ENCODE results near the gene ASIC4.

ASIC4 gene

GRCh38 chr2:219573166-219573565, 58.9 kb downstream of the ASIC4 start:
- H2AK5ac ChIP-seq (ENCODE audit: low read length): no peak overlapping the region
- no peak overlapping the region for H3K23ac ChIP-seq (ENCODE audit: low read length)
- WGBS (ENCODE audit: extremely low coverage, insufficient coverage, low lambda C conversion rate): no CpG with 5 or more reads among the region's 5 CpGs
- H4K8ac ChIP-seq (ENCODE audit: low read depth, low read length): no peak overlapping the region
- no peak overlapping the region for H2BK120ac ChIP-seq (ENCODE audit: low read depth, low read length)
- H3K4me3 ChIP-seq (ENCODE audit: low read length): no peak overlapping the region
- H3K4me2 ChIP-seq (ENCODE audit: low read length): no peak overlapping the region
- no peaks in the 10 kb centered on the region for H3K27me3 ChIP-seq (ENCODE audit: insufficient read depth, low read length, poor library complexity)
- peaks cover 6% of the 10 kb centered on the region for H3K79me2 ChIP-seq (ENCODE audit: control insufficient read depth, insufficient read depth, low read length)
- H3K4me1 ChIP-seq (ENCODE audit: control insufficient read depth, low read depth, low read length): peaks cover 3% of the 10 kb centered on the region
- no peak overlapping the region for H3K27ac ChIP-seq (ENCODE audit: low read depth, low read length)
- no peaks in the 10 kb centered on the region for H3K79me1 ChIP-seq (ENCODE audit: low read length)
- DNase-seq: no peak
- H3K56ac ChIP-seq (ENCODE audit: low read length): no peak overlapping the region
- H4K5ac ChIP-seq (ENCODE audit: low read length): no peak overlapping the region
- H2BK5ac ChIP-seq (ENCODE audit: low read length): no peak overlapping the region
- no peak overlapping the region for H3K4ac ChIP-seq (ENCODE audit: low read depth, low read length)
- no peak overlapping the region for H3K18ac ChIP-seq (ENCODE audit: low read length)
- H2BK15ac ChIP-seq (replicated peaks; ENCODE audit: low read depth): no peak overlapping the region
- H3K36me3 ChIP-seq (ENCODE audit: control insufficient read depth, insufficient read depth, low read length): no peaks in the 10 kb centered on the region
- H3K9ac ChIP-seq (ENCODE audit: low read length): no peak overlapping the region

DNA sequence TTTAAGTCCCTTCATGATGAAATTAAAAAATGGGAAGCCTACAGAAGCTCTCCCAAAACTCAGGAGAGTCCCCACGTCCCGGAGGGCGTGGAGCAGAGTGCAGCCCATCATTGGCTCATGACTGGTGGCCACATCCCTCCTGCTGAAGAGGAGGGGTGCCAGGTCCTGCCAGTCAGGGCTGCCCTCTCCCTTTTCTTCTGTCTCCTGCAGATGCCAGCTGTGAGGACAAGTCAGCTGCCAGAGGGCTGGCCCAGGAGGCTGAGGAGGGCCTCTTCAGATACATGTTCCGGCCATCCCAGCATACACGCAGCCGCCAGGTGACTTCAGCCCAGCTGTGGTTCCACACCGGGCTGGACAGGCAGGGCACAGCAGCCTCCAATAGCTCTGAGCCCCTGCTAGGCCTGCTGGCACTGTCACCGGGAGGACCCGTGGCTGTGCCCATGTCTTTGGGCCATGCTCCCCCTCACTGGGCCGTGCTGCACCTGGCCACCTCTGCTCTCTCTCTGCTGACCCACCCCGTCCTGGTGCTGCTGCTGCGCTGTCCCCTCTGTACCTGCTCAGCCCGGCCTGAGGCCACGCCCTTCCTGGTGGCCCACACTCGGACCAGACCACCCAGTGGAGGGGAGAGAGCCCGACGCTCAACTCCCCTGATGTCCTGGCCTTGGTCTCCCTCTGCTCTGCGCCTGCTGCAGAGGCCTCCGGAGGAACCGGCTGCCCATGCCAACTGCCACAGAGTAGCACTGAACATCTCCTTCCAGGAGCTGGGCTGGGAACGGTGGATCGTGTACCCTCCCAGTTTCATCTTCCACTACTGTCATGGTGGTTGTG, 60.4 kb downstream of the ASIC4 start:
- no peak for DNase-seq
- Histone ChIP-seq H3K23ac (ENCODE audit: low read length) (no peak overlapping the region), H2BK120ac (ENCODE audit: low read depth, low read length) (no peak overlapping the region), H2BK15ac (replicated peaks; ENCODE audit: low read depth) (no peak overlapping the region), H3K4me3 (ENCODE audit: low read length) (no peak overlapping the region), H2BK5ac (ENCODE audit: low read length) (no peak overlapping the region), H3K4ac (ENCODE audit: low read depth, low read length) (no peak overlapping the region), H4K8ac (ENCODE audit: low read depth, low read length) (no peak overlapping the region), H3K27ac (ENCODE audit: low read depth, low read length) (no peak overlapping the region), H4K5ac (ENCODE audit: low read length) (no peak overlapping the region), H3K56ac (ENCODE audit: low read length) (no peak overlapping the region), H3K9ac (ENCODE audit: low read length) (no peak overlapping the region), H3K79me1 (ENCODE audit: low read length) (no peaks in the 10 kb centered on the region), H3K36me3 (ENCODE audit: control insufficient read depth, insufficient read depth, low read length) (no peaks in the 10 kb centered on the region), H3K27me3 (ENCODE audit: insufficient read depth, low read length, poor library complexity) (no peaks in the 10 kb centered on the region), H2AK5ac (ENCODE audit: low read length) (no peak overlapping the region), H3K4me1 (ENCODE audit: control insufficient read depth, low read depth, low read length) (peaks cover 3% of the 10 kb centered on the region), H3K79me2 (ENCODE audit: control insufficient read depth, insufficient read depth, low read length) (peaks cover 6% of the 10 kb centered on the region), H3K4me2 (ENCODE audit: low read length) (no peak overlapping the region), H3K18ac (ENCODE audit: low read length) (no peak overlapping the region)
- whole genome bisulfite sequencing (ENCODE audit: extremely low coverage, insufficient coverage, low lambda C conversion rate): no CpG with 5 or more reads among the region's 22 CpGs

DNA sequence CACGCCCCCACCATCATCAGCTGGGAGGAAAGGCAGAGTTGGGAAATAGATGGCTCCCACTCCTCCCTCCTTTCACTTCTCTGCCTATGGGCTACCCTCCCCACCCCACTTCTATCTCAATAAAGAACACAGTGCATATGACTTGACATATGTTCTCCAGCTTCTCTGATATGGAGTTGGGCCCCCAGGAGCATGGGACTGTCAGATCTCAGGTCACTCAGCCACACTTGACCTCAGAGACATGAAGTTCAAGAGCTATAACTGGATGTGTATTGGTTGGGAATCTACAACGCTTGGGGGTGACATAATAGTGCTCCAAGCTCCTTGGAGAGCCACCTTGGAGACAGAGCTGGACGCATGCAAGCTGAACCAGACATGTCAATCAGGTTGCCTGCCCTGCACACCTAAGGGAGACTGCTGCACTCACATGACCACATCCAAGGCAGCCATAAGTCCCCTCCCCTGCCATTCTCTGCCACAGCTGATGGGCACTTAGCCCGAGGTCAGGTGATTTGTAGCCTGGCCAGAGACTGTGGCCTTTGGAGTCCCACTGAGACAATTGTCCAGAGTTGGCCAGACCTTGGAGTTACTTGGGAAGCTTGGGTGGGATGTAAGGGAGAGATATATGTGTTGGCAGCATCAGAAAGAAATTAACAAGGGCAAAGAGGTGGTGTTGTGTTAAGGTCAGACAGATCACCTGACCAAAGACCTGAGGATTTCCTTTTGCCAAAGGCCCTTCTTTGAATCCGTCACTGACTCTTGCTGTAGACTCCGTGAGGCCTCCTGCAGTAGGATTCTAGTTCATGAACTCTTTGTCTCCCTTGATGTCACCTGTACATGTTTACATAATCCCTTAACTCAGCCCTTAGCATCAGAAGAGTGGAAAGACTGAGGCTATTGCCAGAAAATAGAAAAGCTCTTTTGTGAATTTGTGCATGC, 61.6 kb downstream of the ASIC4 start:
- Histone ChIP-seq H3K56ac (ENCODE audit: low read length) (no peak overlapping the region), H3K27me3 (ENCODE audit: insufficient read depth, low read length, poor library complexity) (no peaks in the 10 kb centered on the region), H3K36me3 (ENCODE audit: control insufficient read depth, insufficient read depth, low read length) (no peaks in the 10 kb centered on the region), H3K23ac (ENCODE audit: low read length) (no peak overlapping the region), H2AK5ac (ENCODE audit: low read length) (peak overlapping the region; percentile 41), H3K4me3 (ENCODE audit: low read length) (no peak overlapping the region), H2BK15ac (replicated peaks; ENCODE audit: low read depth) (no peak overlapping the region), H3K4me1 (ENCODE audit: control insufficient read depth, low read depth, low read length) (peaks cover 3% of the 10 kb centered on the region), H2BK120ac (ENCODE audit: low read depth, low read length) (no peak overlapping the region), H3K4me2 (ENCODE audit: low read length) (no peak overlapping the region), H4K8ac (ENCODE audit: low read depth, low read length) (no peak overlapping the region), H3K79me1 (ENCODE audit: low read length) (no peaks in the 10 kb centered on the region), H2BK5ac (ENCODE audit: low read length) (no peak overlapping the region), H4K5ac (ENCODE audit: low read length) (no peak overlapping the region), H3K79me2 (ENCODE audit: control insufficient read depth, insufficient read depth, low read length) (no peaks in the 10 kb centered on the region), H3K18ac (ENCODE audit: low read length) (no peak overlapping the region), H3K4ac (ENCODE audit: low read depth, low read length) (no peak overlapping the region), H3K27ac (ENCODE audit: low read depth, low read length) (no peak overlapping the region), H3K9ac (ENCODE audit: low read length) (no peak overlapping the region)
- WGBS (ENCODE audit: extremely low coverage, insufficient coverage, low lambda C conversion rate): no CpG with 5 or more reads among the region's 6 CpGs
- no peak for DNase-seq

DNA sequence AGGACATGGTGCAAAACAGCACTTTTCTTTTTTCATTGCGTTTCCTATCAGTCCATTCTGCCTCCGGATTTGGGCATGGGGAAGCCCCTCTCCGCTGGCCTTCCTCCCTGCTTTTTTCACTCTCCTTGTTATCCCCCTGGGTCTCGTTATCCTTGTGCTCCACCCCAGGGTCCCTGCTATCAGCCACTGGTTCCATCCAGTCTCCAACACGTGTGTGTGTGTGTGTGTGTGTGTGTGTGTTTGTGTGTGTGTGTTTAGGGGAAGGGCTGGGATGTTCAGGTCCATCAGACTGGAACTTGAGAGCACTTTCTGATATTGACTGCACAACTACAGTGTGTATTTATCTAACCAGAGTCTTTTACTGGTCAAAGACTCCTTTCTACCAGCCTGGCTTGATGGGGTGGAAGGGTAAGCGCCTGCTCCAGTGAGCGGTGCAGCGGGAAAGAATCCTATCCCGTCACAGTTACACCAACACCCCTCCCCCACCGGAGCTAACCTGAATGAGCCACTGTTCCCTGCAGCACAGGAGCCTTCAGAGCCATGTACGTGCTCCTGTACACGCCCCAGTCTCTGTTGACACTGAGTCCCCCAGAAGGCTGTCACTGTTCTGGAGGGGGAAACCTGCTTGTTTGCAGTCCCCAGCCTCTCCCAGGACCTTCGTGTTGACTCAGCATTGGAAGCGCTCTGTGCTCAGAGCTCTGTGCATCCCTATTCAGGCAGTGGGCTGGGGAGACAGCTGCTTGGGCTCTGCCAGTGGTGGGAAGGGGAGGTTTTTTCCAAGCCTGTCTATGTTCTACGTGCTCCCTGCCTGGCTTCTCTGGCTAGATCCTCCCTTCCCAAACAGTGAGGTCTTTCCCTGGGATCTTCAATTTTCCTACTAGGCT, 62.5 kb downstream of the ASIC4 start:
- Histone ChIP-seq H4K8ac (ENCODE audit: low read depth, low read length) (no peak overlapping the region), H3K4ac (ENCODE audit: low read depth, low read length) (no peak overlapping the region), H3K56ac (ENCODE audit: low read length) (peak overlapping the region; percentile 39), H3K18ac (ENCODE audit: low read length) (peak overlapping the region; percentile 43), H3K23ac (ENCODE audit: low read length) (no peak overlapping the region), H3K79me1 (ENCODE audit: low read length) (no peaks in the 10 kb centered on the region), H2BK15ac (replicated peaks; ENCODE audit: low read depth) (no peak overlapping the region), H3K4me1 (ENCODE audit: control insufficient read depth, low read depth, low read length) (peaks cover 3% of the 10 kb centered on the region), H3K4me2 (ENCODE audit: low read length) (peak overlapping the region; percentile 0), H3K9ac (ENCODE audit: low read length) (peak overlapping the region; percentile 12), H3K4me3 (ENCODE audit: low read length) (no peak overlapping the region), H3K27me3 (ENCODE audit: insufficient read depth, low read length, poor library complexity) (no peaks in the 10 kb centered on the region), H3K36me3 (ENCODE audit: control insufficient read depth, insufficient read depth, low read length) (no peaks in the 10 kb centered on the region), H2BK120ac (ENCODE audit: low read depth, low read length) (no peak overlapping the region), H3K27ac (ENCODE audit: low read depth, low read length) (no peak overlapping the region), H4K5ac (ENCODE audit: low read length) (no peak overlapping the region), H3K79me2 (ENCODE audit: control insufficient read depth, insufficient read depth, low read length) (no peaks in the 10 kb centered on the region), H2AK5ac (ENCODE audit: low read length) (no peak overlapping the region), H2BK5ac (ENCODE audit: low read length) (no peak overlapping the region)
- DNase-seq: peak; percentile 77
- no CpG with 5 or more reads among the region's 15 CpGs for WGBS (ENCODE audit: extremely low coverage, insufficient coverage, low lambda C conversion rate)

- no peak overlapping the region for H2BK15ac ChIP-seq (replicated peaks; ENCODE audit: low read depth)
- H3K4me1 ChIP-seq (ENCODE audit: control insufficient read depth, low read depth, low read length): no peaks in the 10 kb centered on the region
- no peaks in the 10 kb centered on the region for H3K36me3 ChIP-seq (ENCODE audit: control insufficient read depth, insufficient read depth, low read length)
- no peak overlapping the region for H3K4me3 ChIP-seq (ENCODE audit: low read length)
- no CpG with 5 or more reads among the region's 8 CpGs for WGBS (ENCODE audit: extremely low coverage, insufficient coverage, low lambda C conversion rate)
- no peaks in the 10 kb centered on the region for H3K79me1 ChIP-seq (ENCODE audit: low read length)
- H3K18ac ChIP-seq (ENCODE audit: low read length): no peak overlapping the region
- no peaks in the 10 kb centered on the region for H3K79me2 ChIP-seq (ENCODE audit: control insufficient read depth, insufficient read depth, low read length)
- H3K4me2 ChIP-seq (ENCODE audit: low read length): no peak overlapping the region
- H2BK5ac ChIP-seq (ENCODE audit: low read length): no peak overlapping the region
- H3K9ac ChIP-seq (ENCODE audit: low read length): no peak overlapping the region
- H2BK120ac ChIP-seq (ENCODE audit: low read depth, low read length): no peak overlapping the region
- H3K56ac ChIP-seq (ENCODE audit: low read length): no peak overlapping the region
- DNase-seq: no peak
- no peak overlapping the region for H4K8ac ChIP-seq (ENCODE audit: low read depth, low read length)
- no peaks in the 10 kb centered on the region for H3K27me3 ChIP-seq (ENCODE audit: insufficient read depth, low read length, poor library complexity)
- H3K27ac ChIP-seq (ENCODE audit: low read depth, low read length): no peak overlapping the region
- H3K4ac ChIP-seq (ENCODE audit: low read depth, low read length): no peak overlapping the region
- H2AK5ac ChIP-seq (ENCODE audit: low read length): no peak overlapping the region
- no peak overlapping the region for H4K5ac ChIP-seq (ENCODE audit: low read length)
- H3K23ac ChIP-seq (ENCODE audit: low read length): no peak overlapping the region
Measured at GRCh38 chr2:219578811-219579613, 64.7 kb downstream of the ASIC4 start.
